HG03139 (cell line): ENCODE data around the gene TDRD1.
"Not testable (repeated sequence)": the region's sequence is repeated elsewhere in the genome, so short reads cannot be mapped to it uniquely, and the experiment has no call there.

Source experiments
- ATAC-seq: cut with Tn5 transposase; IDR thresholded peaks from one replicate; pipeline ENCODE4 v1.9.1; 2021; ENCODE audit not compliant: unreplicated experiment

Gene TDRD1

GRCh38 chr10:114179148-114179547 lies at the start of gene TDRD1:
Gene TDRD1, plus strand, starts transcription at chr10:114179353. Its CDS starts 8,479 bp downstream, at chr10:114187832.
- no peak for ATAC-seq

- ATAC-seq, result peak; percentile 71
These were observed 48.1 kb upstream of the TDRD1 start for GRCh38 chr10:114131094-114131493.

GRCh38 chr10:114135476-114135875 lies 43.7 kb upstream of the TDRD1 start:
- no peak for ATAC-seq

GRCh38 chr10:114138581-114138980 lies 40.6 kb upstream of the TDRD1 start:
- ATAC-seq, result no peak

GRCh38 chr10:114140036-114140435 lies 39.1 kb upstream of the TDRD1 start:
- no peak for ATAC-seq

- not testable (repeated sequence) for ATAC-seq
These were observed 38.3 kb upstream of the TDRD1 start for GRCh38 chr10:114140827-114141226.

- no peak for ATAC-seq
These were observed 37.1 kb upstream of the TDRD1 start for GRCh38 chr10:114142018-114142417.

- no peak for ATAC-seq
These were observed 36.0 kb upstream of the TDRD1 start for GRCh38 chr10:114143160-114143559.

- not testable (repeated sequence) for ATAC-seq
These were observed 29.7 kb upstream of the TDRD1 start for GRCh38 chr10:114149476-114149875.

- no peak for ATAC-seq
These were observed 27.7 kb upstream of the TDRD1 start for GRCh38 chr10:114151486-114151885.

GRCh38 chr10:114151892-114152291 lies 27.3 kb upstream of the TDRD1 start:
- ATAC-seq, result no peak

GRCh38 chr10:114157912-114158311 lies 21.2 kb upstream of the TDRD1 start:
- ATAC-seq, result no peak

- no peak for ATAC-seq
These were observed 16.1 kb upstream of the TDRD1 start for GRCh38 chr10:114163062-114163461.

GRCh38 chr10:114166043-114166442 lies 13.1 kb upstream of the TDRD1 start:
- ATAC-seq, result no peak

- no peak for ATAC-seq
These were observed 12.7 kb upstream of the TDRD1 start for GRCh38 chr10:114166494-114166893.

GRCh38 chr10:114167985-114168384 lies 11.2 kb upstream of the TDRD1 start:
- no peak for ATAC-seq

GRCh38 chr10:114168450-114169009 lies 10.6 kb upstream of the TDRD1 start:
- no peak for ATAC-seq

- ATAC-seq, result no peak
These were observed 6.9 kb upstream of the TDRD1 start for GRCh38 chr10:114172216-114172615.

- no peak for ATAC-seq
These were observed 6.2 kb upstream of the TDRD1 start for GRCh38 chr10:114172776-114173602.

GRCh38 chr10:114173603-114173920 lies 5.6 kb upstream of the TDRD1 start:
- ATAC-seq, result no peak

- peak; percentile 98 for ATAC-seq
These were observed 5.0 kb upstream of the TDRD1 start, which contains the start of gene CCDC186 for GRCh38 chr10:114173921-114174694. Gene CCDC186, minus strand, starts transcription at chr10:114174203. Its CDS starts 10,935 bp downstream, at chr10:114163268.

GRCh38 chr10:114174695-114175188 lies 4.4 kb upstream of the TDRD1 start:
- ATAC-seq, result no peak
